HCT116 (cell line): Measurements from ENCODE around the gene FAM24B. TPM values are rescaled to one million over a fixed set of nuclear protein-coding genes. Genes with fewer than 3 reads are reported as not detected.

ENCODE experiments used
- ATAC-seq: fragments of 200-7000 bp; cut with Tn5 transposase; 2 replicates; pipeline ENCODE4 v1.9.1; 2020; ENCODE audit warnings: mild to moderate bottlenecking, moderate library complexity
- BruUV-seq: library from RNA; stranded (reverse); fragments of 400-500 nt; replicated peaks from 2 replicates; lab custom pipeline; 2021; lab: Mats Ljungman, UMichigan
- CTCF ChIA-PET: fragments of 300-600 bp; sonication (Branson Sonifier 250); formaldehyde crosslinking; loops from one replicate; lab custom pipeline; 2021; ENCODE audit warnings: antibody characterized with exemption; lab: Charles Lee
- POLR2A ChIA-PET: fragments of 300-600, 350-600 bp; sonication (Branson Sonifier 250); formaldehyde crosslinking; loops from one replicate; lab custom pipeline; 2021; ENCODE audit warnings: antibody characterized with exemption; lab: Charles Lee
- RAD21 ChIA-PET, 2 experiments: fragments of 300-600 bp; sonication (Branson Sonifier 250); formaldehyde crosslinking; loops; one replicate each; lab custom pipeline; 2023; ENCODE audit warnings: low total read pairs in 2 of 2; ENCODE audit not compliant: uncharacterized antibody in 2 of 2, unreplicated experiment in 2 of 2, low non-redundant PET in 1 of 2; lab: Charles Lee
- DNase-seq: peaks from one replicate; pipeline ENCODE4 v3.0.0-alpha.2; 2010; ENCODE audit warnings: low read depth, low spot score
- H2AFZ ChIP-seq: fragments of 200-600 bp; shearing (Covaris generic), sonication (generic); 2 replicates; pipeline ENCODE4 v1.6.1; 2017; ENCODE audit warnings: low read depth, mixed run types, mixed read lengths, antibody characterized with exemption, low read length; ENCODE audit not compliant: poor library complexity, severe bottlenecking
- H3K27ac ChIP-seq: 2 replicates; pipeline ENCODE4 v1.5.1; 2012; ENCODE audit warnings: low read depth, low read length
- H3K27me3 ChIP-seq: fragments of 200-600 bp; sonication (generic); 2 replicates; pipeline ENCODE4 v1.6.1; 2016; ENCODE audit warnings: mixed run types, low read length, mixed read lengths; ENCODE audit not compliant: insufficient read depth
- H3K36me3 ChIP-seq, 2 experiments: fragments of 200-500 bp in 1 of 2; fragments of 200-600 bp in 1 of 2; sonication (Bioruptor generic) in 1 of 2; sonication (generic) in 1 of 2; 2 replicates each; pipeline versions ENCODE4 v1.5.1 to v1.6.1; 2014 to 2016; ENCODE audit warnings: low read length in 2 of 2, inconsistent platforms in 1 of 2, mixed read lengths in 1 of 2, mixed run types in 1 of 2; ENCODE audit not compliant: insufficient read depth in 2 of 2, control insufficient read depth in 1 of 2
- H3K4me1 ChIP-seq, 2 experiments: fragments of 200-600 bp in 1 of 2; sonication (generic) in 1 of 2; 2 replicates each; pipeline versions ENCODE4 v1.5.1 to v1.6.1; 2012 to 2017; ENCODE audit warnings: low read length in 2 of 2, inconsistent platforms in 1 of 2, mild to moderate bottlenecking in 1 of 2, mixed read lengths in 1 of 2, mixed run types in 1 of 2, moderate library complexity in 1 of 2; ENCODE audit not compliant: insufficient read depth in 2 of 2, control insufficient read depth in 1 of 2
- H3K4me2 ChIP-seq: fragments of 200-600 bp; sonication (generic); 2 replicates; pipeline ENCODE4 v1.6.1; 2017; ENCODE audit warnings: mixed run types, low read length, mixed read lengths
- H3K4me3 ChIP-seq, 2 experiments: fragments of 200-600 bp in 1 of 2; sonication (generic) in 1 of 2; replicated peaks in 1 of 2; 2 replicates each; pipeline ENCODE4 v1.5.1; 2011 to 2016; ENCODE audit warnings: low read length in 2 of 2, control low read depth in 1 of 2, low read depth in 1 of 2, mild to moderate bottlenecking in 1 of 2, mixed read lengths in 1 of 2, mixed run types in 1 of 2
- H3K79me2 ChIP-seq: fragments of 200-600 bp; sonication (generic); 2 replicates; pipeline ENCODE4 v1.6.1; 2017; ENCODE audit warnings: mild to moderate bottlenecking, mixed run types, low read length, moderate library complexity, mixed read lengths; ENCODE audit not compliant: insufficient read depth
- H3K9ac ChIP-seq: fragments of 200-600 bp; sonication (generic); 2 replicates; pipeline ENCODE4 v1.6.1; 2016; ENCODE audit warnings: low read length, mixed read lengths
- H3K9me2 ChIP-seq: fragments of 200-600 bp; sonication (generic), shearing (Covaris generic); 2 replicates; pipeline ENCODE4 v1.6.1; 2017; ENCODE audit warnings: mixed run types, mild to moderate bottlenecking, moderate library complexity; ENCODE audit not compliant: insufficient read depth
- H3K9me3 ChIP-seq, 2 experiments: fragments of 200-500 bp in 1 of 2; fragments of 200-600 bp in 1 of 2; sonication (Bioruptor generic) in 1 of 2; sonication (generic) in 1 of 2; 2 replicates each; pipeline ENCODE4 v1.6.1; 2014 to 2017; ENCODE audit warnings: low read length in 2 of 2, mixed read lengths in 2 of 2, inconsistent platforms in 1 of 2, low read depth in 1 of 2, mild to moderate bottlenecking in 1 of 2, mixed run types in 1 of 2, moderate library complexity in 1 of 2; ENCODE audit not compliant: control insufficient read depth in 1 of 2, insufficient read depth in 1 of 2
- H4K20me1 ChIP-seq: fragments of 200-600 bp; sonication (generic), shearing (Covaris generic); 2 replicates; pipeline ENCODE4 v1.6.1; 2017; ENCODE audit warnings: mixed run types, mild to moderate bottlenecking, moderate library complexity; ENCODE audit not compliant: insufficient read depth
- CBX3 ChIP-seq: IDR thresholded peaks from 2 replicates; pipeline ENCODE4 v1.6.1; 2012; ENCODE audit warnings: low read depth
- CEBPB ChIP-seq: IDR thresholded peaks from 2 replicates; pipeline ENCODE4 v1.6.1; 2012; ENCODE audit warnings: low read depth
- EGR1 ChIP-seq: IDR thresholded peaks from 2 replicates; pipeline ENCODE4 v1.6.1; 2012; ENCODE audit warnings: low read depth
- ELF1 ChIP-seq: IDR thresholded peaks from 2 replicates; pipeline ENCODE4 v1.6.1; 2012; ENCODE audit warnings: low read depth, borderline replicate concordance
- EZH2 ChIP-seq: fragments of 200-600 bp; sonication (generic); IDR thresholded peaks from 2 replicates; pipeline ENCODE4 v1.6.1; 2017; ENCODE audit warnings: antibody characterized with exemption, mixed run types
- FOSL1 ChIP-seq: IDR thresholded peaks from 2 replicates; pipeline ENCODE4 v1.6.1; 2012; ENCODE audit warnings: low read depth
- JUND ChIP-seq: IDR thresholded peaks from 2 replicates; pipeline ENCODE4 v1.6.1; 2012
- POLR2A ChIP-seq: IDR thresholded peaks from 2 replicates; pipeline ENCODE4 v1.7.0; 2011; ENCODE audit warnings: borderline replicate concordance; ENCODE audit not compliant: insufficient read depth, insufficient read length; ENCODE audit errors: extremely low read depth
- POLR2AphosphoS5 ChIP-seq: IDR thresholded peaks from 2 replicates; pipeline ENCODE4 v1.6.1; 2011; ENCODE audit warnings: mild to moderate bottlenecking, low read depth, low read length, moderate library complexity
- RAD21 ChIP-seq: IDR thresholded peaks from 2 replicates; pipeline ENCODE4 v1.6.1; 2012; ENCODE audit warnings: low read depth, mild to moderate bottlenecking
- SIN3A ChIP-seq: IDR thresholded peaks from 2 replicates; pipeline ENCODE4 v1.6.1; 2012; ENCODE audit warnings: low read depth
- SP1 ChIP-seq: IDR thresholded peaks from 2 replicates; pipeline ENCODE4 v1.6.1; 2012; ENCODE audit warnings: low read depth
- TCF7L2 ChIP-seq: IDR thresholded peaks from 2 replicates; pipeline ENCODE4 v1.7.0; 2011; ENCODE audit warnings: borderline replicate concordance, inconsistent platforms; ENCODE audit not compliant: insufficient read depth, insufficient read length; ENCODE audit errors: extremely low read depth
- ZNF274 ChIP-seq: fragments of 200-500 bp; sonication (Bioruptor generic); IDR thresholded peaks from 2 replicates; pipeline ENCODE4 v1.6.1; 2014; ENCODE audit warnings: mild to moderate bottlenecking, low read depth, low read length, inconsistent platforms
- intact Hi-C: fragments of 100-400 bp; cut with micrococcal nuclease; formaldehyde crosslinking; loops from 2 replicates; pipeline ENCODE4 v1.10.0; 2022
- total RNA-seq: library from RNA; stranded (reverse); gene quantifications from one replicate; pipeline ENCODE4 v1.2.1, GENCODE V29; 2021; ENCODE audit not compliant: unreplicated experiment
- TF ChIP-seq, protein P1 (sequence below): IDR thresholded peaks from 2 replicates; pipeline ENCODE4 v1.6.1; 2012
- TF ChIP-seq, protein P2 (sequence below): IDR thresholded peaks from 2 replicates; pipeline ENCODE4 v1.6.1; 2012; ENCODE audit warnings: low read depth

Gene FAM24B
- total RNA-seq, 1 experiment from 2014 or later: 6.8 TPM

DNA sequence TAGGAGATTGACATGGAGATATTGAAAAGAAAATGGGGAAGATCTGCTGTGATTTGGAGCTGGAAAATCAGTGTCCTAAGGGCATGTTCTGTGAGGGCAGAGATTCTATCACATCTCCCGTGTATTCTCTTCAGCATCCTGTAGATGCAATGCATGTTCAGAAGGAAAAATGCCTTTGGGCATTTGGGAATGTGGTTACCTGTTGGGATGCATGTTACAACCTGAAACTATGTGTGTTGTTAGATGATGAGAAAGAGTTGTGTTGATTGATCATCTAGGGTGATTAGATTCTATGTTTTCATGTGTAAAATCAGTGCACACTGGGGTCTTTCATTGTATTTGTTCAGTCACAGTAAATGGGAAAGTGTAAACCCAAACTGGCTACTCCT is 48.4 kb downstream of the FAM24B start:
- no peak for DNase-seq
- no peaks in the 10 kb centered on the region for H3K9me3 ChIP-seq
- H3K36me3 ChIP-seq: 0 out of 4 replicates have a peak, but pooled peaks cover 0 to 3% of the 10 kb centered on the region in 2 experiments
- H3K79me2 ChIP-seq: no peaks in the 10 kb centered on the region
- CTCF ChIA-PET: no interaction called here
- H2AFZ ChIP-seq: no peak overlapping the region
- no peaks in the 10 kb centered on the region for H3K4me1 ChIP-seq
- H3K4me3 ChIP-seq: no peak overlapping the region
- RAD21 ChIA-PET: no interaction called here
- no peak for TF ChIP-seq ZNF274
- TF ChIP-seq, all 23 proteins: peak for 0
- no peak overlapping the region for H3K27ac ChIP-seq
- no peak overlapping the region for H3K4me2 ChIP-seq
- no peaks in the 10 kb centered on the region for H4K20me1 ChIP-seq
- no TSS peak for BruUV-seq
- intact Hi-C loops: no loop called here
- no peak overlapping the region for H3K9ac ChIP-seq
- no peaks in the 10 kb centered on the region for H3K9me2 ChIP-seq
- POLR2A ChIA-PET: no interaction called here
- ATAC-seq: no peak
- H3K27me3 ChIP-seq: peaks cover 55% of the 10 kb centered on the region

DNA sequence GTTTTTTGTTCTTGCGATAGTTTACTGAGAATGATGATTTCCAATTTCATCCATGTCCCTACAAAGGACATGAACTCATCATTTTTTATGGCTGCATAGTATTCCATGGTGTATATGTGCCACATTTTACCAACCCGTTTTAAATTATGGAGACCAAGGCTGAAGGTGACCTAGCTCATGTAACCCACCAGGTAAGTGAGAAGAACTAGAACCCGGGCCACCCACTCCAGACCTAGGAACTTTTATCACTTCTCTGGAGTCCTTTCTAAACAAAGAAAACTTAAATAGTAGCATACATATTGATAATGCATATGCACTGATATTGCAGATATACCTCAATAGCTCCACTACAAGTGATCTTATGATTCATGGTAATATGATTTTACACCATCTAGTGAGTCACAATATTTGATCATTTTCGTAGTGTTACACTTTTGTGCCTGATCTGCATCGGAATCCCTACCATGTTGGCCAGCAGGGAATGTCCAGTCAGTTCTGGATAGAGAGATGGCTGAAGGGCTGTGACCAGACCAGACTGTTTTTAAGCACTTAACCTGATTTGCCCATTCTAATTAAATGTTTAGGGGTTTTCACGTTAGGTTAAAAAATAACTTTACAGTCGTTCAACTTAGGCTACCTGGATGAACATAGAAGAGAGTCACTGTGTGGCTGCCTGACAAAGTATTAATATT is 49.0 kb downstream of the FAM24B start:
- no peaks in the 10 kb centered on the region for H3K4me1 ChIP-seq
- no peak overlapping the region for H3K4me3 ChIP-seq
- H2AFZ ChIP-seq: no peak overlapping the region
- H3K4me2 ChIP-seq: no peak overlapping the region
- POLR2A ChIA-PET: no interaction called here
- no peak overlapping the region for H3K27ac ChIP-seq
- no peak overlapping the region for H3K9ac ChIP-seq
- CTCF ChIA-PET: no interaction called here
- DNase-seq (no peak), ATAC-seq (no peak)
- H3K27me3 ChIP-seq: peaks cover 56% of the 10 kb centered on the region
- no peaks in the 10 kb centered on the region for H3K36me3 ChIP-seq
- no peaks in the 10 kb centered on the region for H3K9me2 ChIP-seq
- no TSS peak for BruUV-seq
- H4K20me1 ChIP-seq: no peaks in the 10 kb centered on the region
- intact Hi-C loops: no loop called here
- H3K79me2 ChIP-seq: no peaks in the 10 kb centered on the region
- TF ChIP-seq POLR2AphosphoS5 (no peak), RAD21 (no peak), FOSL1 (no peak), CBX3 (no peak), ZNF274 (no peak), JUND (no peak), ELF1 (no peak), TCF7L2 (no peak), EGR1 (no peak), SIN3A (no peak), SP1 (no peak), CEBPB (no peak), POLR2A (no peak), EZH2 (no peak)
- TF ChIP-seq, protein P1, sequence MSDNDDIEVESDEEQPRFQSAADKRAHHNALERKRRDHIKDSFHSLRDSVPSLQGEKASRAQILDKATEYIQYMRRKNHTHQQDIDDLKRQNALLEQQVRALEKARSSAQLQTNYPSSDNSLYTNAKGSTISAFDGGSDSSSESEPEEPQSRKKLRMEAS: no peak
- TF ChIP-seq, protein P2, sequence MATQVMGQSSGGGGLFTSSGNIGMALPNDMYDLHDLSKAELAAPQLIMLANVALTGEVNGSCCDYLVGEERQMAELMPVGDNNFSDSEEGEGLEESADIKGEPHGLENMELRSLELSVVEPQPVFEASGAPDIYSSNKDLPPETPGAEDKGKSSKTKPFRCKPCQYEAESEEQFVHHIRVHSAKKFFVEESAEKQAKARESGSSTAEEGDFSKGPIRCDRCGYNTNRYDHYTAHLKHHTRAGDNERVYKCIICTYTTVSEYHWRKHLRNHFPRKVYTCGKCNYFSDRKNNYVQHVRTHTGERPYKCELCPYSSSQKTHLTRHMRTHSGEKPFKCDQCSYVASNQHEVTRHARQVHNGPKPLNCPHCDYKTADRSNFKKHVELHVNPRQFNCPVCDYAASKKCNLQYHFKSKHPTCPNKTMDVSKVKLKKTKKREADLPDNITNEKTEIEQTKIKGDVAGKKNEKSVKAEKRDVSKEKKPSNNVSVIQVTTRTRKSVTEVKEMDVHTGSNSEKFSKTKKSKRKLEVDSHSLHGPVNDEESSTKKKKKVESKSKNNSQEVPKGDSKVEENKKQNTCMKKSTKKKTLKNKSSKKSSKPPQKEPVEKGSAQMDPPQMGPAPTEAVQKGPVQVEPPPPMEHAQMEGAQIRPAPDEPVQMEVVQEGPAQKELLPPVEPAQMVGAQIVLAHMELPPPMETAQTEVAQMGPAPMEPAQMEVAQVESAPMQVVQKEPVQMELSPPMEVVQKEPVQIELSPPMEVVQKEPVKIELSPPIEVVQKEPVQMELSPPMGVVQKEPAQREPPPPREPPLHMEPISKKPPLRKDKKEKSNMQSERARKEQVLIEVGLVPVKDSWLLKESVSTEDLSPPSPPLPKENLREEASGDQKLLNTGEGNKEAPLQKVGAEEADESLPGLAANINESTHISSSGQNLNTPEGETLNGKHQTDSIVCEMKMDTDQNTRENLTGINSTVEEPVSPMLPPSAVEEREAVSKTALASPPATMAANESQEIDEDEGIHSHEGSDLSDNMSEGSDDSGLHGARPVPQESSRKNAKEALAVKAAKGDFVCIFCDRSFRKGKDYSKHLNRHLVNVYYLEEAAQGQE: no peak
- RAD21 ChIA-PET: no interaction called here
- H3K9me3 ChIP-seq: no peaks in the 10 kb centered on the region
